Sciatic nerve (tissue), 2 donors: ENCODE data around the gene TMEM42. TPM values are rescaled to one million over a fixed set of nuclear protein-coding genes. Genes with fewer than 3 reads are reported as not detected.
A peak's percentile ranks its signal among the peaks of the same experiment; 100 is the strongest.

Experiments
- ATAC-seq: fragments of 200-7000 bp; cut with Tn5 transposase; one replicate; pipeline ENCODE4 v1.9.1; 2020; ENCODE audit warnings: mild to moderate bottlenecking, moderate library complexity
- DNase-seq: peaks from one replicate; pipeline ENCODE4 v3.0.0-alpha.2; 2020; ENCODE audit warnings: low spot score
- intact Hi-C: fragments of 100-400 bp; cut with DNase I; formaldehyde crosslinking; loops from one replicate; pipeline ENCODE4 v1.14.2; 2022
- total RNA-seq: library from RNA; stranded (reverse); fragmentation: NEBNext Ultra II Directional; extraction: Animal tissue kit (Norgen Biotek cat#: 25700); gene quantifications from one replicate; pipeline ENCODE4 v1.2.1, GENCODE V29; 2021
- donor health status: DM: no; HTN: no; CAD: no.
- donor health status: DM: no; HTN: no; CAD: no.

The TMEM42 gene
- total RNA-seq, 1 donor from 2014 or later = 21.4 TPM

DNA sequence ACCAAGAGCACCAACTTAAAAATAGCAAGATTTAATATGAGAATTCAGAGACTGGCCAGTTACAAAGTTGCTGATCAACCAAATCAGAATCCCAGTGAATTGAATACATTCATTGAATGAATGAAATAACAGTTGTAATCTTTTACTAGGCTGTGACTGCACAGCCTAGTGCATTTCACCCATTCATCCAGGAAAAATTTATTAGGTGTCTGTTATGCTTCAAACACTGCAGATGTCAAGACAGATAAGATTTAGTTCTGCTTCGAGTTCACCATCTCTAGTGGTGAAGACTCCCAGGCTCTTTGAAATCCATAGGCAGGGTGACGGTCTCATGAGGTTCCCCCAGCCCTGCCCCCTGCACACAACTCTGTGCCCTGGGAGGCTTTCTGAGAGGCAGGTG lies 41.6 kb downstream of the TMEM42 start:
- ATAC-seq (no peak), DNase-seq (no peak)
- intact Hi-C loops = no loop called here

GRCh38 chr3:44903751-44904150 lies 42.0 kb downstream of the TMEM42 start:
- no peak for DNase-seq
- no peak for ATAC-seq
- intact Hi-C loops = no loop called here

- ATAC-seq = no peak
- intact Hi-C loops = no loop called here
- DNase-seq = no peak
These were observed 43.9 kb downstream of the TMEM42 start for GRCh38 chr3:44905446-44906157.

- DNase-seq (no peak), ATAC-seq (no peak)
- intact Hi-C loops = no loop called here
These were observed 45.3 kb downstream of the TMEM42 start for GRCh38 chr3:44906997-44907396.

DNA sequence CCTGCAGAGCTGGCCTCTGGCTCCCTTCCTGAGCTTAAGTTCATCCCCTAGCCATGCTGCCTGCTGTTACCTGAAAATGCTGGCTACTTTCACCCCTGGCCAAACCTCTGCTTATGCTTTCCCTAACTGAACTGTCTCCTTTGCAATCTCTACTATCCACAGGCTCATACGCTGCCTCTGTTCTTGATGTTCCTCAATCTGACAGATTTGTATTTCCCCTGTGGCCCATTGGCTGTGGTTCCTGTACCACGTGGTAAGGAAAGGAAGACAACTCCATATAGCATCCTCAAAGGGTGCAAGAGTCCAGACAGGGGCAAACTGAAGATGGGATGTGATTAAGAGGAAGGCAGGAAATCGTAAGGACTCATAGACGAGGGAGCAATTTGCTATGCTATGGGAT lies 45.9 kb downstream of the TMEM42 start:
- no peak for DNase-seq
- intact Hi-C loops = no loop called here
- no peak for ATAC-seq

GRCh38 chr3:44909063-44909462 lies 47.4 kb downstream of the TMEM42 start:
- intact Hi-C loops = no loop called here
- DNase-seq (no peak), ATAC-seq (no peak)

GRCh38 chr3:44910693-44911092 lies 49.0 kb downstream of the TMEM42 start:
- intact Hi-C loops = no loop called here
- DNase-seq = no peak
- ATAC-seq = no peak

DNA sequence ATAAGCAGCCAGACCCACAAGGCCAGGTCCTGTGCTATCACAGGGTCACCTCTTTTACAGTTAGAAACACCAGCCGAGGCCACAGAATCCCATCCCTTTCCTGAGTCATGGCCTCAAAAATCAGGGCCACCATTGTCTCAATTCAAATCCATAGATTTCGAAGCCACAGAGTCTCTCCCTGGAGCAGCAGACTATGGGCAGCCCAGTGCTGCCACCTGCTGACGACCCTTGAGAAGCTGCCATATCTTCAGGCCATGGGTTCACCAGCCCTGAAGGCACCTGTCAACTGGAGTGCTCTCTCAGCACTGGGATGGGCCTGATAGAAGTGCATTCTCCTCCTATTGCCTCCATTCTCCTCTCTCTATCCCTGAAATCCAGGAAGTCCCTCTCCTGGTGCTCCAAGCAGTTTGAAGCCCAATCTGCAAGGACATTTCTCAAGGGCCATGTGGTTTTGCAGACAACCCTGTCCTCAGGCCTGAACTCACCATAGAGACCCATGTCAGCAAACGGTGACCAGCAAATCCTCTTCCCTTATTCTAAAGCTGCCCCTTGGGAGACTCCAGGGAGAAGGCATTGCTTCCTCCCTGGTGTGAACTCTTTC lies 52.3 kb downstream of the TMEM42 start:
- intact Hi-C loops = no loop called here
- peak; percentile 60 for ATAC-seq
- peak; percentile 74 for DNase-seq

DNA sequence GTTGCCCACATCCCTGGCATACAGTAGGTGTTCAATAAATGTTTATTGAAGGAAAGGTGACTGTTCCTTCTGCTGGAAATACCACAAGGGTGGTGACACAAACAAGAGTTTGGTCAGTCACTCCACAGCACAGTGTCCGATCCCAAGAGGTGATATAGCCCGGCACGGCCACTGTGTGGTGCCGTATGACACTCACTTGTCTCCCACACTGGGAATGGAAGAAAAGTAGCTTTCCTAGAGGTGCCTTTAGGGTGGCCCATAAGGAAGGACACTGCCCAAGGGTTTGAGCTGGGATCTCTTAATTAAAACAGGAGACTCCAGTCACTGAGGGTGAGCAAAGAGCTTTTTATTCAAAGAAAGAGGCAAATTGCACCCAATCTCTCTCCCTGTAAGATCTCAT lies 53.2 kb downstream of the TMEM42 start:
- DNase-seq (no peak), ATAC-seq (peak; percentile 52)
- intact Hi-C loops = no loop called here

Other genes with a start within 250 kb of the TMEM42 start
- gene ZNF197, start 236.9 kb upstream of the TMEM42 start, total RNA-seq = 23.2 TPM
- 10.6 TPM for gene ZNF35, start 213.2 kb upstream of the TMEM42 start, total RNA-seq
- 8.0 TPM for gene ZNF502, start 149.3 kb upstream of the TMEM42 start, total RNA-seq
- 7.2 TPM for gene ZNF501, start 132.3 kb upstream of the TMEM42 start, total RNA-seq
- gene KIAA1143, start 100.3 kb upstream of the TMEM42 start, total RNA-seq = 26.7 TPM
- 0.53 TPM for gene KIF15, start 100.1 kb upstream of the TMEM42 start, total RNA-seq
- gene TGM4, start 12.7 kb downstream of the TMEM42 start, total RNA-seq = not detected
- gene ZDHHC3, start 114.3 kb downstream of the TMEM42 start, total RNA-seq = 85.1 TPM
- 36.9 TPM for gene EXOSC7, start 114.3 kb downstream of the TMEM42 start, total RNA-seq
- 105 TPM for gene CLEC3B, start 164.4 kb downstream of the TMEM42 start, total RNA-seq